ENCODE results near the gene RAPGEF2. TPM values are rescaled to one million over a fixed set of nuclear protein-coding genes. Genes with fewer than 3 reads are reported as not detected.

RAPGEF2 gene
- total and polyA plus RNA-seq, 2 donors (not counting 1 experiment from before 2014, with no cell fraction given): 10.9 to 45.8 TPM

GRCh38 chr4:159158083-159158617, 55.3 kb downstream of the RAPGEF2 start:
- Histone ChIP-seq H3K4me3 (ENCODE audit: control extremely low read depth in 1 of 5, extremely low read depth in 1 of 5, insufficient read depth in 1 of 5, low read depth in 2 of 5, low read length in 4 of 5) (no peak overlapping the region), H2AFZ (ENCODE audit: insufficient read depth, low read depth, low read length, poor library complexity, severe bottlenecking) (no peak overlapping the region), H3K27me3 (replicated peaks in 1 of 4; ENCODE audit: control extremely low read depth in 1 of 4, control insufficient read depth in 3 of 4, insufficient read depth in 4 of 4, low read length in 3 of 4) (no peaks in the 10 kb centered on the region), H3K9me3 (ENCODE audit: control extremely low read depth in 1 of 3, control insufficient read depth in 2 of 3, insufficient read depth in 1 of 3, low read length in 2 of 3) (no peaks in the 10 kb centered on the region), H3K9ac (ENCODE audit: low read length) (no peak overlapping the region), H4K20me1 (ENCODE audit: control insufficient read depth, insufficient read depth, low read length, poor library complexity, severe bottlenecking) (peaks cover 14% of the 10 kb centered on the region), H3K4me1 (ENCODE audit: control insufficient read depth in 2 of 2, insufficient read depth in 2 of 2, low read length in 2 of 2) (peaks cover 0 to 8% of the 10 kb centered on the region in 2 donors), H3K79me2 (ENCODE audit: control insufficient read depth, insufficient read depth, low read length) (peaks cover 44% of the 10 kb centered on the region), H3K4me2 (replicated peaks; ENCODE audit: low read depth, low read length, poor library complexity, severe bottlenecking) (no peak overlapping the region), H3K36me3 (replicated peaks in 1 of 2; ENCODE audit: control extremely low read depth in 1 of 2, control insufficient read depth in 1 of 2, extremely low read depth in 1 of 2, insufficient read depth in 2 of 2, low read length in 1 of 2) (no peaks in the 10 kb centered on the region), H3K27ac (ENCODE audit: low read length in 2 of 2) (no peak overlapping the region)
- peaks cover 20% of the 10 kb centered on the region for H3K27me3 Mint-ChIP-seq
- H3K9me3 Mint-ChIP-seq (ENCODE audit: insufficient read depth): no peaks in the 10 kb centered on the region
- TF ChIP-seq EZH2 (IDR thresholded peaks at IDR 0.05; ENCODE audit: borderline replicate concordance, insufficient read depth, low read depth, low read length, poor library complexity, severe bottlenecking) (no peak), CTCF (IDR thresholded peaks at IDR 0.05) (no peak)
- peaks cover 13% of the 10 kb centered on the region for H3K4me1 Mint-ChIP-seq
- no peak overlapping the region for H3K4me3 Mint-ChIP-seq
- CTCF ChIA-PET: no interaction called here
- no peak for DNase-seq
- intact Hi-C loops (cut with micrococcal nuclease): no loop called here
- no peak overlapping the region for H3K27ac Mint-ChIP-seq
- POLR2A ChIA-PET: no interaction called here
- no peak for ATAC-seq (ENCODE audit: low read depth)

DNA sequence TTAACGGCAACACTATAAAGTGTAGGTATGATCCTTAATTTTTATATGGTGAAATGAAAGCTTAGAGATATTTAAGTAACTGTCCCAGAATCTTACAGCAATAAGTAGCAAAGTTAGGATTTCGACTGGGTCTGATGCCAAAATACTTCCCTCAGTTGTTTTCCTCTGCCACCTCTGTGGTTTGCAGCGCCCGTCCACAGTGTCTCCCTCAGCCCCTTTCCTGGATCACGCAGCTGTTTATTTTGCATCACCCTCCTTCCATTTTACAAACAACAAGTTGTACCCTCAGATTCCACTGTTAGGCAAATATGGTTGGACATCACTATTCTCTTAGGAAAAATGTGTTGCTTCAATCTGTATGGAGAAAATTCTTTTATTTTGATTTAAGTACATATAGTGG, 56.1 kb downstream of the RAPGEF2 start:
- no peak overlapping the region for H3K4me3 ChIP-seq (ENCODE audit: control extremely low read depth in 1 of 5, extremely low read depth in 1 of 5, insufficient read depth in 1 of 5, low read depth in 2 of 5, low read length in 4 of 5)
- DNase-seq (no peak), ATAC-seq (ENCODE audit: low read depth) (no peak)
- TF ChIP-seq EZH2 (IDR thresholded peaks at IDR 0.05; ENCODE audit: borderline replicate concordance, insufficient read depth, low read depth, low read length, poor library complexity, severe bottlenecking) (no peak), CTCF (IDR thresholded peaks at IDR 0.05) (no peak)
- Mint-ChIP-seq H3K4me3 (no peak overlapping the region), H3K27ac (no peak overlapping the region), H3K27me3 (peaks cover 20% of the 10 kb centered on the region), H3K9me3 (ENCODE audit: insufficient read depth) (no peaks in the 10 kb centered on the region), H3K4me1 (peaks cover 13% of the 10 kb centered on the region)
- peaks cover 44% of the 10 kb centered on the region for H3K79me2 ChIP-seq (ENCODE audit: control insufficient read depth, insufficient read depth, low read length)
- no peaks in the 10 kb centered on the region for H3K9me3 ChIP-seq (ENCODE audit: control extremely low read depth in 1 of 3, control insufficient read depth in 2 of 3, insufficient read depth in 1 of 3, low read length in 2 of 3)
- no peak overlapping the region for H3K27ac ChIP-seq (ENCODE audit: low read length in 2 of 2)
- H2AFZ ChIP-seq (ENCODE audit: insufficient read depth, low read depth, low read length, poor library complexity, severe bottlenecking): no peak overlapping the region
- H3K9ac ChIP-seq (ENCODE audit: low read length): no peak overlapping the region
- POLR2A ChIA-PET: no interaction called here
- no peaks in the 10 kb centered on the region for H3K27me3 ChIP-seq (replicated peaks in 1 of 4; ENCODE audit: control extremely low read depth in 1 of 4, control insufficient read depth in 3 of 4, insufficient read depth in 4 of 4, low read length in 3 of 4)
- H4K20me1 ChIP-seq (ENCODE audit: control insufficient read depth, insufficient read depth, low read length, poor library complexity, severe bottlenecking): peaks cover 14% of the 10 kb centered on the region
- CTCF ChIA-PET: no interaction called here
- intact Hi-C loops (cut with micrococcal nuclease): no loop called here
- H3K4me2 ChIP-seq (replicated peaks; ENCODE audit: low read depth, low read length, poor library complexity, severe bottlenecking): no peak overlapping the region
- WGBS (ENCODE audit: insufficient coverage): 4% methylated on average over 4 of the region's 5 CpGs
- H3K36me3 ChIP-seq (replicated peaks in 1 of 2; ENCODE audit: control extremely low read depth in 1 of 2, control insufficient read depth in 1 of 2, extremely low read depth in 1 of 2, insufficient read depth in 2 of 2, low read length in 1 of 2): no peaks in the 10 kb centered on the region
- H3K4me1 ChIP-seq (ENCODE audit: control insufficient read depth in 2 of 2, insufficient read depth in 2 of 2, low read length in 2 of 2): peaks cover 0 to 8% of the 10 kb centered on the region in 2 donors

Measured in B cell (primary cell).